ENCODE results near the gene RBM4. TPM values are rescaled to one million over a fixed set of nuclear protein-coding genes. Genes with fewer than 3 reads are reported as not detected.

Gene RBM4
- total and polyA plus RNA-seq, 9 of the 15 experiments (the other 6 are each of a cell fraction or from before 2014, with no cell fraction given) = 81.6 to 233 (median 122) TPM

DNA sequence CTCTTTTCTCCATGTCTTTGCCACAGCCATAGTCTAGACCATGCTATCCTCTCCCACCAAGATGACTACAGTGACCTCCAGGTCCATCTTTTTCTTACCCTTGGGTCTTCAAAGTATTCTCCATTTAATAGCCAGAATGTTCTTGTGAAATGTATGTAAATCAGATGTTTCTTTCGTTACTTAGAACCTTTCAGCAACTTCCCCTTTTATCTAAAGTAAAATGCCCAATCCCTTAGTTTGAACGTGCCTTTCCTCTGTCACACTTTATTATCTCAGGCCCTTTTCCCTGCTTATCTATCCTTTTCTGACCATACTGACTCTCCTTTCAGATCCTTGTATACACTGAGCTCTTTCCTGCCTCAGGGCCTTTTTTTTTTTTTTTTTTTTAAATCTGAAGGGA is 21.3 kb downstream of the RBM4 start:
- H3K9ac ChIP-seq (ENCODE audit: insufficient read depth in 1 of 2, low read depth in 2 of 2, low read length in 2 of 2) = no peak overlapping the region
- DNase-seq (ENCODE audit: extremely low read depth in 1 of 4, low spot score in 3 of 4) = peak in 1 of 4 experiments; percentile 49
- no peak overlapping the region for H3K4me3 ChIP-seq
- peaks cover 46% of the 10 kb centered on the region for H3K79me2 ChIP-seq (ENCODE audit: control insufficient read depth, insufficient read depth, low read length)
- no peaks in the 10 kb centered on the region for H3K9me3 ChIP-seq (replicated peaks; ENCODE audit: control insufficient read depth, insufficient read depth, low read depth, low read length)
- peak overlapping the region; percentile 26; the same call in 1 of the 3 replicates for H3K27ac ChIP-seq (ENCODE audit: extremely low read depth, low read depth, low read length)
- intact Hi-C loops (cut with micrococcal nuclease) (no loop called here), in situ Hi-C loops (cut with MboI) (no loop called here)
- ChIA-PET CTCF (ENCODE audit: low intra/inter-chr PET ratio) (no interaction called here), POLR2A (interaction anchor here (0.9 to 7.8 kb wide), 6 partner anchors 8 to 39 kb away, joined by 3 to 83 read pairs (median 4); partner anchors contain the start of gene RBM4)
- peaks cover 55% of the 10 kb centered on the region; the same call in 2 of the 3 replicates for H3K36me3 ChIP-seq (ENCODE audit: control insufficient read depth, insufficient read depth, low read length)
- no peaks in the 10 kb centered on the region for H3K9me1 ChIP-seq (ENCODE audit: control insufficient read depth, insufficient read depth, low read length)
- peak; percentile 76 for FAIRE-seq
- no peaks in the 10 kb centered on the region for H3K27me3 ChIP-seq (ENCODE audit: control insufficient read depth in 2 of 2, insufficient read depth in 2 of 2, low read length in 2 of 2)
- peak; percentile 74 for ATAC-seq
- 0% methylated on average over 2 of the region's 2 CpGs for WGBS (ENCODE audit: insufficient coverage, low coverage, missing lambda C conversion rate)
- no TSS peak for BruUV-seq (replicated peaks)
- H3K4me1 ChIP-seq (replicated peaks in 1 of 2; ENCODE audit: control insufficient read depth in 2 of 2, insufficient read depth in 2 of 2, low read length in 2 of 2) = peaks cover 0 to 7% of the 10 kb centered on the region in 2 experiments; a peak in 3 of 5 replicates
- no peak overlapping the region for H2AFZ ChIP-seq (ENCODE audit: low read depth, low read length)
- peak overlapping the region; percentile 3; the same call in 1 of the 2 replicates for H3K4me2 ChIP-seq (ENCODE audit: insufficient read depth, low read length)
- H4K20me1 ChIP-seq (replicated peaks; ENCODE audit: control insufficient read depth, insufficient read depth, low read length) = peaks cover 4% of the 10 kb centered on the region; the same call in 1 of the 2 replicates
- no peak for TF ChIP-seq ZNF444 (CRISPR knock-in tag; IDR thresholded peaks at IDR 0.05)
- TF ChIP-seq ZNF436 (CRISPR knock-in tag; IDR thresholded peaks at IDR 0.05) = no peak
- TF ChIP-seq IRF2 (CRISPR knock-in tag; IDR thresholded peaks at IDR 0.05) = no peak
- TF ChIP-seq JUN (IDR thresholded peaks at IDR 0.05; ENCODE audit: borderline replicate concordance, low read depth, low read length) = no peak
- no peak for TF ChIP-seq JUN (CRISPR knock-in tag; IDR thresholded peaks at IDR 0.05; ENCODE audit: borderline replicate concordance)
- TF ChIP-seq, protein P1, sequence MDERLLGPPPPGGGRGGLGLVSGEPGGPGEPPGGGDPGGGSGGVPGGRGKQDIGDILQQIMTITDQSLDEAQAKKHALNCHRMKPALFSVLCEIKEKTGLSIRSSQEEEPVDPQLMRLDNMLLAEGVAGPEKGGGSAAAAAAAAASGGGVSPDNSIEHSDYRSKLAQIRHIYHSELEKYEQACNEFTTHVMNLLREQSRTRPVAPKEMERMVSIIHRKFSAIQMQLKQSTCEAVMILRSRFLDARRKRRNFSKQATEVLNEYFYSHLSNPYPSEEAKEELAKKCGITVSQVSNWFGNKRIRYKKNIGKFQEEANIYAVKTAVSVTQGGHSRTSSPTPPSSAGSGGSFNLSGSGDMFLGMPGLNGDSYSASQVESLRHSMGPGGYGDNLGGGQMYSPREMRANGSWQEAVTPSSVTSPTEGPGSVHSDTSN (CRISPR knock-in tag; IDR thresholded peaks at IDR 0.05; ENCODE audit: low read depth) = no peak
- TF ChIP-seq, protein P1 (tag; conservative IDR thresholded peaks at IDR 0.05; ENCODE audit: low read depth) = no peak
- no peak for TF ChIP-seq GTF2A2 (tag; IDR thresholded peaks at IDR 0.05)
- TF ChIP-seq ZNF384 (IDR thresholded peaks at IDR 0.05; ENCODE audit: low read depth, low read length) = peak; percentile 69
- no peak for TF ChIP-seq E2F3 (CRISPR knock-in tag; IDR thresholded peaks at IDR 0.05)
- TF ChIP-seq, protein P2, sequence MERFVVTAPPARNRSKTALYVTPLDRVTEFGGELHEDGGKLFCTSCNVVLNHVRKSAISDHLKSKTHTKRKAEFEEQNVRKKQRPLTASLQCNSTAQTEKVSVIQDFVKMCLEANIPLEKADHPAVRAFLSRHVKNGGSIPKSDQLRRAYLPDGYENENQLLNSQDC (CRISPR knock-in tag; IDR thresholded peaks at IDR 0.05) = no peak
- TF ChIP-seq, protein P3, sequence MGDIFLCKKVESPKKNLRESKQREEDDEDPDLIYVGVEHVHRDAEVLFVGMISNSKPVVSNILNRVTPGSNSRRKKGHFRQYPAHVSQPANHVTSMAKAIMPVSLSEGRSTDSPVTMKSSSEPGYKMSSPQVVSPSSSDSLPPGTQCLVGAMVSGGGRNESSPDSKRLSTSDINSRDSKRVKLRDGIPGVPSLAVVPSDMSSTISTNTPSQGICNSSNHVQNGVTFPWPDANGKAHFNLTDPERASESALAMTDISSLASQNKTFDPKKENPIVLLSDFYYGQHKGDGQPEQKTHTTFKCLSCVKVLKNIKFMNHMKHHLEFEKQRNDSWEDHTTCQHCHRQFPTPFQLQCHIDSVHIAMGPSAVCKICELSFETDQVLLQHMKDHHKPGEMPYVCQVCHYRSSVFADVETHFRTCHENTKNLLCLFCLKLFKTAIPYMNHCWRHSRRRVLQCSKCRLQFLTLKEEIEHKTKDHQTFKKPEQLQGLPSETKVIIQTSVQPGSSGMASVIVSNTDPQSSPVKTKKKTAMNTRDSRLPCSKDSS (IDR thresholded peaks at IDR 0.05; ENCODE audit: low read depth, partially characterized antibody) = no peak
- TF ChIP-seq, protein P4, sequence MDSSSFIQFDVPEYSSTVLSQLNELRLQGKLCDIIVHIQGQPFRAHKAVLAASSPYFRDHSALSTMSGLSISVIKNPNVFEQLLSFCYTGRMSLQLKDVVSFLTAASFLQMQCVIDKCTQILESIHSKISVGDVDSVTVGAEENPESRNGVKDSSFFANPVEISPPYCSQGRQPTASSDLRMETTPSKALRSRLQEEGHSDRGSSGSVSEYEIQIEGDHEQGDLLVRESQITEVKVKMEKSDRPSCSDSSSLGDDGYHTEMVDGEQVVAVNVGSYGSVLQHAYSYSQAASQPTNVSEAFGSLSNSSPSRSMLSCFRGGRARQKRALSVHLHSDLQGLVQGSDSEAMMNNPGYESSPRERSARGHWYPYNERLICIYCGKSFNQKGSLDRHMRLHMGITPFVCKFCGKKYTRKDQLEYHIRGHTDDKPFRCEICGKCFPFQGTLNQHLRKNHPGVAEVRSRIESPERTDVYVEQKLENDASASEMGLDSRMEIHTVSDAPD (CRISPR knock-in tag; IDR thresholded peaks at IDR 0.05) = no peak
- no peak for TF ChIP-seq ZEB2 (IDR thresholded peaks at IDR 0.05)
- no peak for TF ChIP-seq SRSF9 (IDR thresholded peaks at IDR 0.05; ENCODE audit: borderline replicate concordance, low read depth, low read length)
- TF ChIP-seq CBX1 (IDR thresholded peaks at IDR 0.05; ENCODE audit: low read depth) = no peak
- TF ChIP-seq SMAD4 (CRISPR knock-in tag; conservative IDR thresholded peaks at IDR 0.05) = no peak
- peak; percentile 58; the same call in 1 of the 2 replicates for TF ChIP-seq CBFA2T3 (IDR thresholded peaks at IDR 0.05)
- TF ChIP-seq NFATC3 (IDR thresholded peaks at IDR 0.05) = no peak
- no peak for TF ChIP-seq STAT5A (IDR thresholded peaks at IDR 0.05; ENCODE audit: borderline replicate concordance, low read length)
